BE2C (cell line): Measurements from ENCODE around the gene RBP3.

Experiments
- DNase-seq: peaks from one replicate; pipeline ENCODE4 v3.0.0-alpha.2; 2020
- H3K27me3 ChIP-seq: fragments of 250-450 bp; sonication (Bioruptor Pico); 2 replicates; pipeline ENCODE4 v1.5.1; 2020; ENCODE audit warnings: mild to moderate bottlenecking
- H3K36me3 ChIP-seq: fragments of 250-450 bp; sonication (Bioruptor Pico); 2 replicates; pipeline ENCODE4 v1.5.1; 2020; ENCODE audit warnings: mild to moderate bottlenecking
- H3K4me1 ChIP-seq: fragments of 250-450 bp; sonication (Bioruptor Pico); 2 replicates; pipeline ENCODE4 v1.5.1; 2020
- H3K4me3 ChIP-seq: 2 replicates; pipeline ENCODE4 v1.5.1; 2011; ENCODE audit warnings: low read depth, low read length
- H3K9me3 ChIP-seq: fragments of 250-450 bp; sonication (Bioruptor Pico); 2 replicates; pipeline ENCODE4 v1.5.1; 2020
- CTCF ChIP-seq: IDR thresholded peaks from 2 replicates; pipeline ENCODE4 v1.5.1; 2012; ENCODE audit warnings: mild to moderate bottlenecking, low read depth, low read length

The RBP3 gene

GRCh38 chr10:47404937-47405336, 56.8 kb downstream of the RBP3 start:
- no peaks in the 10 kb centered on the region for H3K9me3 ChIP-seq
- no peaks in the 10 kb centered on the region for H3K4me1 ChIP-seq
- H3K27me3 ChIP-seq, result no peaks in the 10 kb centered on the region
- no peak for DNase-seq
- H3K4me3 ChIP-seq, result no peak overlapping the region
- TF ChIP-seq CTCF, result no peak
- no peaks in the 10 kb centered on the region for H3K36me3 ChIP-seq

GRCh38 chr10:47405857-47406547, 57.8 kb downstream of the RBP3 start:
- H3K4me3 ChIP-seq, result no peak overlapping the region
- no peaks in the 10 kb centered on the region for H3K4me1 ChIP-seq
- no peaks in the 10 kb centered on the region for H3K36me3 ChIP-seq
- H3K9me3 ChIP-seq, result no peaks in the 10 kb centered on the region
- no peak for DNase-seq
- no peak for TF ChIP-seq CTCF
- no peaks in the 10 kb centered on the region for H3K27me3 ChIP-seq

- Histone ChIP-seq H3K4me1 (no peaks in the 10 kb centered on the region), H3K9me3 (no peaks in the 10 kb centered on the region), H3K27me3 (no peaks in the 10 kb centered on the region), H3K36me3 (no peaks in the 10 kb centered on the region), H3K4me3 (no peak overlapping the region)
- no peak for TF ChIP-seq CTCF
- no peak for DNase-seq
Observed at GRCh38 chr10:47406548-47406869, 58.3 kb downstream of the RBP3 start.

- H3K4me3 ChIP-seq, result no peak overlapping the region
- no peaks in the 10 kb centered on the region for H3K36me3 ChIP-seq
- TF ChIP-seq CTCF, result no peak
- H3K4me1 ChIP-seq, result no peaks in the 10 kb centered on the region
- no peaks in the 10 kb centered on the region for H3K9me3 ChIP-seq
- no peak for DNase-seq
- no peaks in the 10 kb centered on the region for H3K27me3 ChIP-seq
Observed at GRCh38 chr10:47406870-47407691, 58.9 kb downstream of the RBP3 start.
